ENCODE data around the gene KCNAB1.
A peak's percentile ranks its signal among the peaks of the same experiment; 100 is the strongest.
"Not testable (repeated sequence)": the region's sequence is repeated elsewhere in the genome, so short reads cannot be mapped to it uniquely, and the experiment has no call there.

KCNAB1 gene

DNA sequence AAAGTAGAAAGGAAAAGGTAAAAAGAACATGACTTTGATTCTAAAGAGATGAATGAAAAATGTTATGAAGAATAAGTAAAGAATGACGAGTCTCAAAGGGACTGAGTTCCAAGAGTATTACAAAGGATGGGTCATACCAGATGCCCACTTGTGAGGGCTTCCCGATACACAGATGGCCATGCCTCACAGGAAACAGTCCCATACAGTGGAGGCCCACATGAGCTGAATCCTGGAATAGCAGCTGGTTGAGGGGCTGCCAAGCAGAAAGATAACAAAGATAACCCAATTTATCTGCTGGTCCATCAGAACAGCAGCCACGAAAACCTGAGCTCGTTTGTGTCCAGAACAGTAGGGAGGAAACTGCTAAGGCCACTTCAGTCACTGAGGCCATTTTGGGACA, 430.9 kb downstream of the KCNAB1 start:
- DNase-seq = no peak

DNA sequence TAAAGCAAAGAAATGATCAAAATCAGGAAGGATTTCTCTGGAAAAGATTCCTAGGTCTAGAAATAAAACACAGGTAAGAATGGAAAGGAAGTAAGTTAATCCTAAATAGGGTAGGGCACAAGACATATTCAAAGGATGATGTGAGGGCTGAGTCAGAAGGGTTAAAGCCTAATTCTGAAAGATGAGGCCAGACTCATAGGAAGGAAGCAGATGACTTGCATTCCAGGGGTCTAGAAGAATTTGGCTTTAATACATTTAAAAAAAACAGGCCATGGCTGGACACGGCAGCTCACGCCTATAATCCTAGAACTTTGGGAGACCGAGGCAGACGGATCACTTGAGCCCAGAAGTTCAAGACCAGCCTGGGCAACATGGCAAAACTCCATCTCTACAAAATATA, 431.4 kb downstream of the KCNAB1 start:
- DNase-seq = no peak

DNA sequence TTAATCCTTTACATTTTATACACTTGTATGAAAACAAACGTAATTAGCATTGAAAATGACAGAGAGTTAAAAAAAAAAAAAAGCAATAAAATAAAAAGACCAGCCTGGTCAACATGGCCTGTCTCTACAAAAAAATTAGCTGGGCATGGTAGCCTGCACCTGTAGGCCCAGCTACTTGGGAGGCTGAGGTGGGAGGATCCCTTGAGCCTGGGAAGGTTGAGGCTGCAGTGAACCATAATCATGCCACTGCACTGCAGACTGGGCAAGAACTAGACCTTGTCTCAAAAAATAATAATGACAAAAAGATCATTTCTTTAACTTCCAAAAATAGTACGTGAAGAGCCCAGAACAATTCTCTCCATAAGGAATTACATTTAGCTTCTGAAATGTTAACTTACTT, 432.6 kb downstream of the KCNAB1 start:
- DNase-seq = no peak

DNA sequence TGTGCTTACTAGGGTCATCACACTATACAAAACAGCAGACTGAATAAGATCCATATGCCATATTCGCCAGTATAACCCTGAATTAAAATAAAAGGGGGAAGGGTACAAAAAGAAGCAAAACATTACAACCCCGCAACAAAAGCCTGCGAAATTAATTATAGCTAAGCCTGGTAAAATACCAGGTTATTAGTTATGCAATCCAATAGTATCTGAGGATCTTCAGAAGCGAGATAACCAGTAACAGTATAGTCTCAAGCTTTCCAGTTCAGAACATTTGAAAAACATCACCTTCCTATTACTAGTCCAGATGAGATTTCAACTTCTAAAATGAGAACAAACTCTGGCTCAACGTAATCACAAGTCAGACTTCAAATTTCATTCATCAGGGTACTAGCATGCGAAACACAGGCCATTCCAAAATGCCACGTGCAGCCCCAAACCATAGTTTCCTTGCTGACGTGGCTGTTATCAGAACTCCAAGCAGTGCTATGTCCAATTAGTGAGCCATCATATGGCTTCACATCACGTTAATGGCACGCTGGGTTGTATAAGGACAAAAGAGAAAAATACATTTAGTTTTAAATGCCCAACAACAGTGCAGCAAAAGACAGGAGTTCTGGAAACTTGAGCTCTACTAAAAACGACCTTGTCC, 433.5 kb downstream of the KCNAB1 start:
- DNase-seq = peak; percentile 49

DNA sequence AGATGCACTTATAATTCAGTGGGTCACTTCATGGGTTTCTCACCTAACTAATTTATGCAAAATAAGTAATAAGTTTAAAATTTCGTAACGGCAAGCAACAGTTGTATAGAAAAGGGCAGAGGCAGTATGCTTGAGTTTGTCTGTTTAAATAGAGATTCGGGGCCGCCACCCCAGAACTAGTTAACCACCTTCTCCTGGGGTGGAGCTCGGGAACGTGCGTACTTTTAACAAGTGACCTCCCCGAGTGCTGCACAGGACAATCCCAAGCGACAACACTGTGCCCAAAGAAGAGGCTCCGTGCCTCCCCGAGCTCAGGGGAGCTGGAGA, 434.1 kb downstream of the KCNAB1 start:
- no peak for DNase-seq

DNA sequence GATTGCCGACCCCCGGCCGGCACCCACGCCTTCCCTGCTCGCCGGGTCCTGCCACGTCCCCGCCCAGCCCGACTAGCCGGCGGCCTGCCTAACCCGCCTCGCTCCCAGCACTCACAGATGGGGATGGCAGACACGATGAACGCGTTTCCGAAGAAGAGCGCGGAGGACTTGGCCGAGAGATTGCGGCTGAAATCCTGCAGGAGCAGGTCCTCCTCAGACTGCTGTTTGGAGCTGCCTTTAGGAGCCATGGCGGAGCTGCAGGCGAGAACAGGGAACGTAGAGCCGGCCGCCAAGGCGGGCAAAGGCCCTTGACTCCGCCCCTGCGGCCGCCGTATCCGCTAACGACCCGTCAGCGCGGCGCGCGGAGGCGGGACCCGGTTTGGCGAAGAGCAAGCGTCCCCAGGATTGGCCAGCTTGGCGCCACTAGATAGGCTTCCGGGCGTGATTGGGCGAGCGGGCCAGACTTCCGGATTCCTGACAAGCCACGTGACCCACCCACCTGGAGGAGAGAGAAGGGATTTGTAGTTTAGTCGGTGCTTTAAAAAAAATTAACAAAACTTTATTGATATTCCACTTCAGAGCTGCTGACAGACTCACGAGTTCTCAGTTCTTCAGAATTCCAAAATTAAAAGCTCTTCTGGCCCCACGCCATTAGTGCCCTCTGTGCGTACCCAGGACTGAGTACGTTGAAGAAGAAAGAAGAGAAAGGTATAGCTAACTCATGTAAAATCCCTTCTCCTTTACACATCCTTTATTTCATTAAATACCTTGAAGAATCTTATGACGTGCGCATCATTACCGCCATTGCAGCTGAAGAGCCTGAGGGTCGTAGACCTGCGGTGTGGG, 434.7 kb downstream of the KCNAB1 start, which contains the start of gene SSR3:
Gene SSR3 (minus strand): TSS at position 276 of the 846 bp plus-strand sequence. CDS start 28 bp downstream, at position 248.
- peak; percentile 98 for DNase-seq

DNA sequence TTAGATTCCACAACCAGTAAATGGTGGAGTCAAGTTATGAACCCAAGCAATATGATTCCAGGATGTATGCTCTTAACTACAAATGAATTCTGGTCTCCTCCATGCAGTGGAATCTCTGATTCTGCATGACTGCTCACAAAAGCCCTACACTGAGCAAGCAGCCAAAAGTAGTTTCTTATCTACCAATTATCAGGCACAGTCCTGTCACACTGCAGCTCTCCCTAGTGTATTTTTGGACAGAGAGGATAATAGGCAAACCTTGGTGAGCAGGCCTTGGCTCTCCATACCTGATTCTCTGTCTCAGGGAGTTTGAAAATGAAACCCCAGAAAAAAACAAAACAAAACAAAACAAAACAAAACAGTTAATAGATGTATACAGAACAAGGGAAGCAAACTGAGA, 438.0 kb downstream of the KCNAB1 start:
- DNase-seq = no peak

DNA sequence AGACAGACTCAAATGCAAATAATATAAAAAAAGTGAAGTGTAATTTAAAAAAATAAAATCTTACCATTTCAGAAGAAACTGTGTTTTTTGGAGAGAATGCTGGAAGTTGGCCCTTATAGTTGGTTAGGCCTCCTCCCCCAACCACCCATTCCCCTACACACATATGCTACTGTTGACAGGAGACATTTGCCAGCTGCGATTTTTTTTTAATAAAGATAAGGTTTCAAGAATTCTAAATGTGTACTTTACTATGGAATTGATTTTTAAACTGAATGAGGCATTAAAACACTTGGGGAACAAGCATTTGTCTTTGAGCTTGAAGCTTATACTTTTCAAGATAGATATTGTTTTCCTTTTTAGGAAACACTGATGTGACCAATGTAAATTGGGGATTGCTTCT, 438.9 kb downstream of the KCNAB1 start:
- no peak for DNase-seq

DNA sequence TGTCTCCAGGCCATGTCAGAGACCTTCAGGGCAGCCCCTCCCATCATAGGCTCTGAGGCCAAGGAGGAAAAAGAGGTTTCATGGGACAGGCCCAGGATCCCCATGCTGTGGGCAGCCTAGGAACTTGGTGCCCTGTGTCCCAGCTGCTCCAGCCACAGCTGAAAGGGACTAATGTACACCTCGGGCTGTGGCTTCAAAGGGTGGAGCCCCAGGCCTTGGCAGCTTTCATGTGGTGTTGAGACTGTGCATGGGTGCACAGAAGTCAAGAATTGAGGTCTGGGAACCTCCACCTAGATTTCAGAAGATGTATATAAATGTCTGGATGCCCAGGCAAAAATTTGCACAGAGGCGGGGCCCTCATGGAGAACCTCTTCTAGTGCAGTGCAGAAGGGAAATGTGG, 441.2 kb downstream of the KCNAB1 start:
- DNase-seq = no peak

DNA sequence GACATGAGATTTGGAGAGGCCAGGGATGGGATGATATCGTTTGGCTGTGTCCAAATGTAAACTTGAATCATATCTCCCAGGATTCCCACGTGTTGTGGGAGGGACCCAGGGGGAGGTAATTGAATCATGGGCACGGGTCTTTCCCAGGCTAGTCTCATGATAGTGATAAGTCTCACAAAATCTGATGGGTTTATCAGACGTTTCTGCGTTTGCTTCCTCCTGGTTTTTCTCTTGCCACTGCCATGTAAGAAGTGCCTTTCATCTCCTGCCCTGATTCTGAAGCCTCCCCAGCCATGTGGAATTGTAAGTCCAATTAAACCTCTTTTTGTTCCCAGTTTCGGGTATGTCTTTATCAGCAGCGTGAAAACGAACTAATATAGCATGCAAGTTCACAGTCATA, 442.1 kb downstream of the KCNAB1 start:
- DNase-seq = not testable (repeated sequence)

DNA sequence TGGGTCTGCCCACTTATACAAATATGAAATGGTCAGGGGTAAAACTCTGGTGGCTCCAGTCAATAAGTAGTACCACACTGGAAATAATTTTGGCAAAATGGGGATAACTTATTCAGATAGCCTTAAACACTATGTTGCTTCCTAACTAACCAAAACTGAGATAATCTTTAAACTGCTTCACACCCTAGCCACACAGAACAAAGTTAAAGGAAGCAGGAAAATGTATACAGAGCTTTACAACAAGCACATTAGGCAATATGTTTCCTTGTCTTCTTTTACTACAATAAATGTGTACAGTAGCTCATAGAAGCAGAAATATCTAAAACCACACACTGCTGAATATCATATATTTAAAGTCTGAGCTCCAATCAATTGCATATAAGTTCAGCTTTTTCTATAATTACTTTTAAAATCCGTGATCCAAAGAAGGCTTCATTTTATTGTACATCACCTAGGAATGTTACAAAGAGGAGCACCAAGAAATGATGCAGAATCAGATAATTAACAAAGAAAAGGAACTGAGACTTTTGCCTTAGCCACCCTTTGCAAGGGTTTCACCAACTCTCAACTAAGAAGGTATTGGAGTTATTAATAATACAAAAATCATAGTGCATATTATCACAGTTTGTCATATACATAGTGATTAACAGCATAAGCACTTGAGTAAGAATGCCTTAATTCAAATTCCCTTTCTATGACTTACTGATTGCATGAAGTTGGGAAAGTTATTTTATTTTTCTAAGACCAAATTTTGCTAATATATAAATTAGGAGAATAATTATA, 443.7 kb downstream of the KCNAB1 start:
- DNase-seq = no peak

DNA sequence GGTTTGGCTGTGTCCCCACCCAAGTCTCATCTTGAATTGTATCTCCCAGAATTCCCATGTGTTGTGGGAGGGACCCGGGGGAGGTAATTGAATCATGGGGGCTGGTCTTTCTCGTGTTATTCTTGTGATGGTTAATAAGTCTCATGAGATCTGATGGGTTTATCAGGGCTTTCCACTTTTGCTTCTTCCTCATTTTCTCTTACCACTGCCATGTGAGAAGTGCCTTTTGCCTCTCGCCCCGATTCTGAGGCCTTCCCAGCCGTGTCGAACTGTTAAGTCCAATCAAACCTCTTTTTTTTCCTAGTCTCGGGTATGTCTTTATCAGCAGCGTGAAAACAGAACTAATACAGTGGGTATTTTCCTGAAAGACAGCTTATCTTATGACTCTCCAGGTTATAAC, 448.6 kb downstream of the KCNAB1 start:
- DNase-seq = not testable (repeated sequence)

DNA sequence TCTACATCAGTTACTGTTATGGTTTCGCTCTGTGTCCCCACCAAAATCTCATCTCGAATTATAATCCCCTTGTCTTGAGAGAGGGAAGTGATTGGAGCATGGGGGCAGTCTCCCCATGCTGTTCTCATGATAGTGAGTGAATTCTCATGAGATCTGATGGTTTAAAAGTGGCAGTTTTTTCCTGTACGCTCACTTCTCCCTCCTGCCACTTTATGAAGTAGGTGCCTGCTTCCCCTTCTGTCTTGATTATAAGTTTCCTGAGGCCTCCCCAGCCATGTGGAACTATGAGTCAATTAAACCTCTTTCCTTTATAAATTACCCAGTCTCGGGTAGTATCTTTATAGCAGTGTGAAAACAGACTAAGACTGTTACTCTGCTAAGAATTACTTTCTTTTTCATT, 449.5 kb downstream of the KCNAB1 start:
- DNase-seq = not testable (repeated sequence)

DNA sequence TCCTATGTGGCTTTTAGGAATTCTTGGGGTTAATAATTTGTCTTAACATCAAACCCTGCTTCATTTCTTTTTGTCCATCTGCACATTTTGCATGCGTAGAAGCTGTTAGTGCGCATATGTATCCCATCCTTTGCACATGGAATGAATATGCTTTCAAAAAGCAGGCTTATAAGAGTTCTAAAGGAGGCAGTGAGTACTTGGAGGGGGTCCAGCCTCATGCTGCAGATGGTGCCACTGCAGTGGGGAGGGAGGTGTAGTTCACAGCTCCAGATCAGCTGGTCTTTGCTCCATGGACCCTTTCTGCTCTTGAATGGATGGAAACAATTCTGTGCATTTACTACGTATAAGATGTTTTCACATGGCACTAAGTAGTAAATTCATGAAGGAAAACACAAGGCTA, 455.3 kb downstream of the KCNAB1 start:
- DNase-seq = no peak

DNA sequence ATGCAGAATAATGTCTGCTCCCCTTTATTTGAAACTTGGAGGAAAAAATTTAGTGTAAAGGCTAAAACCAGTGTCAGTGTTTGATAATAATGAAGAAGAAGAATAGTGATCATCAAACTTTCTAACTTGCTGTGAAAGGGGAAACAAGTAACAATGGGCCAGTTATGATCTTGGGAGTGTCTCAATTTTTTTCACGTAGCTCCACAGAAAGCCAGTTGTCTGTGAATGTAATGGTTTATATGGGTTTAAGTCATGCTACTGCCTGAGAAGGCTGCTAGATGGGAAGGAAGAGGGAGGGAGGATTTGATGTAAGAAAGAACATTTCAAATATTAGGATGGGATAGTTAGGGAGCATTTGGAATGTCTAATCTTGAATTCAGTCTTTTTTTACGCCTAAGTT, 455.7 kb downstream of the KCNAB1 start:
- no peak for DNase-seq

DNA sequence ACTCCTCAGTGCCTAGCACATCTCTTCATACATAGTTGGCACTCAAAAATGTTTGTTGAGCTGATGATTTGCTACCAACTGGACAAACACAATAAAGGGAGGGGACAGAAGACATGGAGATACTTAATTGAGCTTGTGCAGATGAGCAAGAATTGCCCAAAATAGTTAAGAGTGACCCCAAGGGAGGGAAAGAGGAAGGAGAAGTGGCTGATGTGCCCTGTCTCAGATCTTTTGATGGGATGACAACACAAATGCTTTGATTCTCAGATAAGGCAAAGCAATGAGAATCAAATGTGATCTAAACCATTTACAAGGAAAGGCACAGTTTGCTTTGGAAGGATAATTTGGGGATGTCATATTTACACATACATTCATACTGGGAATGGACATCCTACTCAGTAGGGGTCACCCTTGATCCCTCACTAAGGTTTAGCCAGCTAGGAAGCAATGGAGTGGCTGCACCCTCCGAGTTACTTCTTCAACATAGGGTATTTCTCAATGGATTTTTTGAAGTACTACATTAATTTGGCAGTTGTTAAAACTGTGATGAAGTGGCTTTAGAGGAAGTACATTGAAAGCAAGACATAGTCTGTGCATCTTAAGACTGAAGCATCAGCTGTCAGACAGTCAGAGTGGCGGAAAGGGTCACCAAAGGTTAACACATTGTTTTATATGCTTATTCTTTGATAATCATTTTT, 456.4 kb downstream of the KCNAB1 start:
- no peak for DNase-seq

DNA sequence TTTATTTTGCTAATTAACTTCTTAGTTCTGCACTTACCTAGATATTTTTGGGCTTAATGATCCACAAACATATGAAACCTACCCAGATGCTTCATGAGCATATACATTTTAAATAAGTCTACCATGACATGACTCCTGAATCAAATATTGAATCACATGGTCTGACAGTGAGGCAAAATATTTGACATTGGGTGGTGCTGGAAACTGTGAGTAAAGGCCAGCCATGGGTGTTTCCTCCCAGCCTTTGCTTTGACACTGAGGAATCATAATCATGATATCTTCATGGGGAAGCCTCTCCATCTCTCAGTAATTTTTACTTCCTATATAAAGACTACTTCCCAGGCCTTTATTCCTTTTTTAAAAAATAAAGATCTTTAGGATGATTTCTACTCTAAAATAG, 457.4 kb downstream of the KCNAB1 start:
- DNase-seq = no peak

DNA sequence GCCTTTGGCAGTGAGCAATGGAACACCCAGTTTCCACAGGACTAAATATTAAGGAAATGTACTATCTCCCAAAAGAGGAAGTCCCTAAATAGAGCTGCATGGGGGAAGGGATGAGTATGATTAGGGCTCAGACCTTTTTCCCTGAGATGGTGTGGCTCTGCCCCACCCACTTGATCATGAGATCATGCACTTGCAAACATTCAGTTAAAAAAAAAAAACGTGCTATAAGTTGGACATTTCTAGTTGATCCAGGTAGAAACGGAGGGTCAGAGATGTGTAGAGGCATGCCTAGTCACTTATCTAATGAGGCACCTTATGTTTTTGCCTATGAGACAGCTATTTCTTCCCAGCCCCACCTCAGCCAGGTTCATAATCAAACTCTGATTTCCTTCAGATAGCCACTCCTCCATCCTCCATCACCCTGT, 459.1 kb downstream of the KCNAB1 start:
- DNase-seq = no peak

DNA sequence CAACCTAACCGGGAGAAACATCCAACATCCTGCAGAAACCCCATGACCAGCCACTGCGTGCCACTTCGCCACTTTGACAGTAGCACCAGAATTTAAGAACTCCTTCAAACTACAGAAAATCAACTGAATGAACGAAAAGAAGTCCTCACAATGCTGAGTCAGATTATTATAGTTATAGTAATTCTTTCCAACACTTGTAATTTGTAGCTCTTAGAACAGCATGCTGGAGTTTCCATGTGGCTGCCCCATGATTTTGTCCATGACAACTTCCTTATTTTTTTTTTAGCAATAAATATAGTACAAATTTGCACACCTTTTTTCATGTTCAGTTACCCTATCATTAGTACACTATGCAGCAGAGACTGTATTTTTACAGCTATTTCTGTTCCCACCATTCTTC, 460.7 kb downstream of the KCNAB1 start:
- DNase-seq = no peak

DNA sequence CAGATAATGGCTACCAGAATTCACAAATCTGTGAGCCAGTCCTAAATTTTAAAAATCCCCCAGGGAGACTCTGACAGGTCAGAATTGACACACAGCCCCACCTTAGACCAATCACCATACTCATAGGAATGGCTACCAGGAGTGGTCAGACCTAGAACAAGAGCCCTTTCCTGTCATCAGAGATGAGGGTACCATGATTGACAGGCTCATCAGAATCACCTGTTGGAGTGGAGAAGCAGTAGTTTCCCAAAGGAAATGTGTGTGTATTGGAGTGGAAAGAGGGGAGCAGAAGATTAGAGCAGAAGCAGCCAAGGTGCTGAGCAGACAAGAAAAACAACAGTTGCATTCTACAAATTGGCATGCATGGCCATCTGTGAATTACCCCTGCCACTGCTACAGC, 461.6 kb downstream of the KCNAB1 start:
- no peak for DNase-seq

DNA sequence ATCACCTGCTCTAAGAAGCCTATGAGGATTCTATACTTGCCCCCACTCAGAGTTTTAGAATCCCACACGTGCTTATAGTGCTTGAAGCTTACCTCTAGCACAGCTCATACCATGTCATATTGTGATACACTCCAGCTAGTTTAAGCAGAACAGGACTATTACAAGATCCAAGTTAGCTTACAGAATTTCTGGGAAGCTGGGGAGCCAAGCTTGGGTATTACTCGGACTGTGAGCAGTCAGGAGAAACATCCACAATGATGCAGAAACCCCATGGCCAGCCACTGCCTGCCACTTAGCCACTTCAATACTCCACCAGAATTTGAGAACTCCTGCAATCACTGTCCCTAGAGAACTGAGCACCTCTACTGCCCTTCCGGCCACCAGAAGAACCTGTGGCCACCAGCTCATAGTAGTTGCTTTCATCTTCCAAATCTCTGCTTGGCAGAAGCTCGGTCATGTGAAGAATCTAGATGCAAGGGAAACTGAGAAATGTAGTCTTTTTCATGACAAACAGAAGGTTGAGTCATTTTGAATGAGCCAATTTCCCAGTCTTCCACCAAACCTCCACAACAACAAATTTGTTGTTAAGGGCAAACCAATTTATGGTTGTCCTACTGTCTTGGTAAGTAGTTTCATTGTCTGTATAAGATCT, 462.3 kb downstream of the KCNAB1 start:
- DNase-seq = no peak

DNA sequence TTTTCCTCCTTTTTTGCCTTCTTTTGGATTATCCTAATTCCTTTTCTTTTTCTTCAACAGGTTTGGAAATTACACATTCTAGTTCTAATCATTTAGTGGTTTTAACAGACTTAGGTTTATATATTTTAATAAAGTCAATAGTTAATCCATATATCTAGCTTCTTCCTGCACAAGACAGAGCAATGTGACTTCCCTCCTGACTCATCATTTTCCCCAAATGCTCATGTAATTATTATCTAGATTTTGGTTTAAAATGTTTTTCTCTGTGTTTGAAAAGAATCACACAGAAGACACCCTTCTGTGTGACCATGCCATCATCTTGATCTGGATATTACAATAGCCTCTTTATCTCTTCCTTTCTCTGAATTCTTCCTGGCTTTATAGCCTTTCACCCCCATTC, 463.1 kb downstream of the KCNAB1 start:
- no peak for DNase-seq

Measured in right forelimb (tissue), 1 donor.